ENCODE results near the gene CHCHD3. TPM values are rescaled to one million over a fixed set of nuclear protein-coding genes. Genes with fewer than 3 reads are reported as not detected.

CHCHD3 gene
- total RNA-seq, 1 experiment from 2014 or later, result 89.9 TPM

- Mint-ChIP-seq H3K27ac (ENCODE audit: unreplicated experiment) (no peak overlapping the region), H3K27me3 (ENCODE audit: unreplicated experiment) (peaks cover 26% of the 10 kb centered on the region), H3K36me3 (ENCODE audit: insufficient read depth, unreplicated experiment) (no peaks in the 10 kb centered on the region), H3K9me3 (ENCODE audit: low read depth, unreplicated experiment) (no peaks in the 10 kb centered on the region), H3K4me3 (ENCODE audit: low read depth, unreplicated experiment) (no peak overlapping the region), H3K4me1 (ENCODE audit: low read depth, unreplicated experiment) (no peaks in the 10 kb centered on the region)
- DNase-seq, result no peak
- CTCF ChIA-PET, result interaction anchor here (0.7 kb wide), 1 partner anchor 1080 kb away, joined by 3 read pairs; no protein-coding TSS in a partner anchor
- TF ChIP-seq CTCF (IDR thresholded peaks at IDR 0.05; ENCODE audit: unreplicated experiment), result no peak
- no TSS peak for BruUV-seq (replicated peaks)
- intact Hi-C loops (cut with micrococcal nuclease; ENCODE audit: unreplicated experiment), result no loop called here
Measured at GRCh38 chr7:133095119-133095671, 13.3 kb upstream of the CHCHD3 start.

GRCh38 chr7:133091943-133092464 is 10.1 kb upstream of the CHCHD3 start:
- H3K27me3 Mint-ChIP-seq (ENCODE audit: unreplicated experiment), result peaks cover 42% of the 10 kb centered on the region
- intact Hi-C loops (cut with micrococcal nuclease; ENCODE audit: unreplicated experiment), result no loop called here
- no peak for DNase-seq
- no TSS peak for BruUV-seq (replicated peaks)
- H3K9me3 Mint-ChIP-seq (ENCODE audit: low read depth, unreplicated experiment), result no peaks in the 10 kb centered on the region
- H3K4me1 Mint-ChIP-seq (ENCODE audit: low read depth, unreplicated experiment), result no peaks in the 10 kb centered on the region
- TF ChIP-seq CTCF (IDR thresholded peaks at IDR 0.05; ENCODE audit: unreplicated experiment), result no peak
- no peaks in the 10 kb centered on the region for H3K36me3 Mint-ChIP-seq (ENCODE audit: insufficient read depth, unreplicated experiment)
- no peak overlapping the region for H3K4me3 Mint-ChIP-seq (ENCODE audit: low read depth, unreplicated experiment)
- CTCF ChIA-PET, result no interaction called here
- H3K27ac Mint-ChIP-seq (ENCODE audit: unreplicated experiment), result no peak overlapping the region

- H3K27ac Mint-ChIP-seq (ENCODE audit: unreplicated experiment), result peak overlapping the region; percentile 81
- peaks cover 14% of the 10 kb centered on the region for H3K4me1 Mint-ChIP-seq (ENCODE audit: low read depth, unreplicated experiment)
- peaks cover 17% of the 10 kb centered on the region for H3K36me3 Mint-ChIP-seq (ENCODE audit: insufficient read depth, unreplicated experiment)
- no TSS peak for BruUV-seq (replicated peaks)
- intact Hi-C loops (cut with micrococcal nuclease; ENCODE audit: unreplicated experiment), result no loop called here
- no peak for DNase-seq
- TF ChIP-seq CTCF (IDR thresholded peaks at IDR 0.05; ENCODE audit: unreplicated experiment), result no peak
- CTCF ChIA-PET, result interaction anchor here (0.7 kb wide), 1 partner anchor 9 kb away, joined by 3 read pairs; no protein-coding TSS in a partner anchor
- H3K27me3 Mint-ChIP-seq (ENCODE audit: unreplicated experiment), result peaks cover 10% of the 10 kb centered on the region
- H3K4me3 Mint-ChIP-seq (ENCODE audit: low read depth, unreplicated experiment), result peak overlapping the region; percentile 86
- H3K9me3 Mint-ChIP-seq (ENCODE audit: low read depth, unreplicated experiment), result no peaks in the 10 kb centered on the region
Measured at GRCh38 chr7:133082390-133082766, 488 bp upstream of the CHCHD3 start.

- Mint-ChIP-seq H3K9me3 (ENCODE audit: low read depth, unreplicated experiment) (no peaks in the 10 kb centered on the region), H3K4me3 (ENCODE audit: low read depth, unreplicated experiment) (peak overlapping the region; percentile 86), H3K27ac (ENCODE audit: unreplicated experiment) (peak overlapping the region; percentile 81), H3K4me1 (ENCODE audit: low read depth, unreplicated experiment) (peaks cover 14% of the 10 kb centered on the region), H3K36me3 (ENCODE audit: insufficient read depth, unreplicated experiment) (peaks cover 17% of the 10 kb centered on the region), H3K27me3 (ENCODE audit: unreplicated experiment) (peaks cover 7% of the 10 kb centered on the region)
- intact Hi-C loops (cut with micrococcal nuclease; ENCODE audit: unreplicated experiment), result no loop called here
- CTCF ChIA-PET, result interaction anchor here (0.6 kb wide), 1 partner anchor 353 kb away, joined by 3 read pairs; no protein-coding TSS in a partner anchor
- BruUV-seq (replicated peaks), result no TSS peak
- no peak for TF ChIP-seq CTCF (IDR thresholded peaks at IDR 0.05; ENCODE audit: unreplicated experiment)
- DNase-seq, result peak; percentile 9
Measured at GRCh38 chr7:133081119-133081598, 731 bp downstream of the CHCHD3 start.

All from Calu3 (cell line).